Lung (tissue), 16 donors: Measurements from ENCODE around the gene GABRA5. TPM values are rescaled to one million over a fixed set of nuclear protein-coding genes. Genes with fewer than 3 reads are reported as not detected.
"Not testable (repeated sequence)": the region's sequence is repeated elsewhere in the genome, so short reads cannot be mapped to it uniquely, and the experiment has no call there.

ENCODE experiments used
- ATAC-seq: fragments of 200-7000 bp; cut with Tn5 transposase; one replicate; pipeline ENCODE4 v1.9.1; 2020; ENCODE audit warnings: moderate number of reproducible peaks; ENCODE audit not compliant: insufficient read depth, low FRiP score
- DNase-seq, 3 donors: peaks; one replicate each; pipeline ENCODE4 v3.0.0-alpha.2; 2013 to 2017
- H3K27ac ChIP-seq, 2 donors: one replicate each; pipeline ENCODE4 v1.5.1; 2013; ENCODE audit warnings: mild to moderate bottlenecking in 2 of 2, moderate library complexity in 2 of 2, control low read depth in 1 of 2, inconsistent platforms in 1 of 2, low read depth in 1 of 2, low read length in 1 of 2
- H3K27me3 ChIP-seq, 3 donors: one replicate each; pipeline ENCODE4 v1.5.1; 2013; ENCODE audit warnings: low read length in 2 of 3; ENCODE audit not compliant: control insufficient read depth in 3 of 3, insufficient read depth in 3 of 3
- H3K36me3 ChIP-seq, 4 donors: one replicate each; pipeline ENCODE4 v1.5.1; 2013; ENCODE audit warnings: low read length in 4 of 4, mild to moderate bottlenecking in 1 of 4, moderate library complexity in 1 of 4; ENCODE audit not compliant: control insufficient read depth in 4 of 4, insufficient read depth in 4 of 4
- H3K4me1 ChIP-seq, 5 donors: one replicate each; pipeline ENCODE4 v1.5.1; 2013; ENCODE audit warnings: low read length in 5 of 5, mild to moderate bottlenecking in 2 of 5, moderate library complexity in 1 of 5; ENCODE audit not compliant: control insufficient read depth in 5 of 5, insufficient read depth in 5 of 5
- H3K4me3 ChIP-seq: one replicate; pipeline ENCODE4 v1.5.1; 2013; ENCODE audit warnings: mild to moderate bottlenecking, control low read depth, moderate library complexity
- H3K9ac ChIP-seq, 2 donors: one replicate each; pipeline ENCODE4 v1.5.1; 2013; ENCODE audit warnings: low read length in 2 of 2, control low read depth in 1 of 2; ENCODE audit not compliant: insufficient read depth in 1 of 2
- H3K9me3 ChIP-seq, 4 donors: one replicate each; pipeline ENCODE4 v1.5.1; 2013; ENCODE audit warnings: low read length in 3 of 4, mild to moderate bottlenecking in 1 of 4, moderate library complexity in 1 of 4; ENCODE audit not compliant: control insufficient read depth in 4 of 4, insufficient read depth in 3 of 4
- WGBS, 2 donors: extraction: QIAGEN DNeasy Blood & Tissue Kit; methylation state at CpG; one replicate each; pipeline ENCODE4 v1.1.7; 2013; 5-methylcytosine and 5-hydroxymethylcytosine counted together
- long read RNA-seq, 5 donors: transcript quantifications; one replicate each; lab custom pipeline, GENCODE V29; 2026
- polyA plus RNA-seq, 2 donors: library from polyadenylated mRNA; stranded (reverse); fragments of 200-250 nt; gene quantifications; one replicate each; pipeline ENCODE4 v1.2.1, GENCODE V29; 2013
- total RNA-seq, 2 donors: library from RNA; depleted of rRNA in 1 of 2; stranded (reverse); fragments of >200 nt in 1 of 2; gene quantifications; one replicate each; pipeline ENCODE4 v1.2.1, GENCODE V29; 2014 to 2021
- TF ChIP-seq, protein P1 (sequence below): IDR thresholded peaks from 2 replicates; pipeline ENCODE4 v1.5.1; 2012; ENCODE audit warnings: mild to moderate bottlenecking; ENCODE audit errors: control extremely low read depth, extremely low read depth
- donor health status: control.
- donor health status: control.
- donor health status: Bipolar disorder and iron deficiency.
- donor health status: healthy.
- donor health status: DM: yes; HTN: yes; CAD: no.

The GABRA5 gene
- total RNA-seq, result not detected
- polyA plus RNA-seq, result not detected
- long read RNA-seq, donor 1, result 0 reads
- long read RNA-seq, donor 2, result 0 reads
- long read RNA-seq, donor 3, result 0 reads
- long read RNA-seq, donor 4, result 0 reads
- long read RNA-seq, donor 5, result 0 reads

DNA sequence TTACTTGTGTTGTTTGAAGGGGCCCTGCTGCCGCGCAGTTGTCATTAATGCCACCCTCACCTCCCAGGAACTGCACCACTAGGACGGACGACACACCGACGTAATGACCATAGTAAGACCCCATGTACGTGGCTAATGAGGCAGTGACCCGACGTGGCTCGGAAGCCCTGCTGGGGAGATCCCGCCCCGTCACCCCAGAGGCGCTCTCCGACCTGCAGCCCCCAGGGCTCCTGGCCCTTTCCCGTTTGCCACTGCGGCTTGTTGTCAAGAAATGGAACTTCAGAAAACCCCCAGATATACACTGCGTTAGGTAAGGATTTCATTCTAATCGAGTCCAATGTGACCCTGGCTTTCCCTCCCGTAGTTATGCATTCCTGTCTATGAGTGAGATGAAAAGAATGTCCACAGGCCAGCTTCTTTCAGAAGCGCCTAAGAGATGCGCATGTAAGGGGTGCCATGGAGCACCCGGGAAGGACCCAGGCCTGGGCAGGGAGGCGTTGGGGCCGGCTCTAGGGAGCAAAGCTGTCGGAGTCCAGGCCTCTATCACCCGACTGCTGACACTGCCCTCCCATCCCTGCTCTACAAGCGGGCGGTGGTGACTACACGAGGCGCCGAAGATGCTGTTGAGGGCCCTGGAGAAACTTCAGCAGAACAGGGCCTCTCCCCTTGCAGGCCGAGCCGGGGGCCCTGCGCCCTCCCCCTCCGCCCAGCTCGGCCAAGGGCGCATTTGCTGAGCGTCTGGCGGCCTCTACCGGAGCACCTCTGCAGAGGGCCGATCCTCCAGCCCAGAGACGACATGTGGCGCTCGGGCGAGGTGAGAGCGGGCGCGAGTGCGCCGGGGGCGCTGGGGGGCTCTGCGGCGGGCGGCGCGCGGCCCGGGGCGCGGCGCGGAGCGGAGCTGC is at the start of gene GABRA5:
Gene GABRA5, plus strand, starts transcription at position 765 of the 902 bp plus-strand sequence. CDS start 2,187 bp downstream, outside the sequence.
- Histone ChIP-seq H3K36me3 (no peaks in the 10 kb centered on the region), H3K9me3 (peaks cover 0 to 5% (median 0%) of the 10 kb centered on the region in 4 donors), H3K27me3 (peaks cover 21 to 53% (median 47%) of the 10 kb centered on the region in 3 donors), H3K27ac (no peak within 1 kb of the TSS), H3K4me3 (no peak within 1 kb of the TSS), H3K9ac (no peak within 1 kb of the TSS), H3K4me1 (peaks cover 0 to 10% (median 5%) of the 10 kb centered on the region in 5 donors)
- DNase-seq, result peak; percentile 43 to 47 (median 45)
- no peak for ATAC-seq
- TF ChIP-seq, protein P1, sequence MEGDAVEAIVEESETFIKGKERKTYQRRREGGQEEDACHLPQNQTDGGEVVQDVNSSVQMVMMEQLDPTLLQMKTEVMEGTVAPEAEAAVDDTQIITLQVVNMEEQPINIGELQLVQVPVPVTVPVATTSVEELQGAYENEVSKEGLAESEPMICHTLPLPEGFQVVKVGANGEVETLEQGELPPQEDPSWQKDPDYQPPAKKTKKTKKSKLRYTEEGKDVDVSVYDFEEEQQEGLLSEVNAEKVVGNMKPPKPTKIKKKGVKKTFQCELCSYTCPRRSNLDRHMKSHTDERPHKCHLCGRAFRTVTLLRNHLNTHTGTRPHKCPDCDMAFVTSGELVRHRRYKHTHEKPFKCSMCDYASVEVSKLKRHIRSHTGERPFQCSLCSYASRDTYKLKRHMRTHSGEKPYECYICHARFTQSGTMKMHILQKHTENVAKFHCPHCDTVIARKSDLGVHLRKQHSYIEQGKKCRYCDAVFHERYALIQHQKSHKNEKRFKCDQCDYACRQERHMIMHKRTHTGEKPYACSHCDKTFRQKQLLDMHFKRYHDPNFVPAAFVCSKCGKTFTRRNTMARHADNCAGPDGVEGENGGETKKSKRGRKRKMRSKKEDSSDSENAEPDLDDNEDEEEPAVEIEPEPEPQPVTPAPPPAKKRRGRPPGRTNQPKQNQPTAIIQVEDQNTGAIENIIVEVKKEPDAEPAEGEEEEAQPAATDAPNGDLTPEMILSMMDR, result no peak
- 5 to 6% methylated on average over 60 to 63 of the region's 63 CpGs for WGBS, 2 donors

DNA sequence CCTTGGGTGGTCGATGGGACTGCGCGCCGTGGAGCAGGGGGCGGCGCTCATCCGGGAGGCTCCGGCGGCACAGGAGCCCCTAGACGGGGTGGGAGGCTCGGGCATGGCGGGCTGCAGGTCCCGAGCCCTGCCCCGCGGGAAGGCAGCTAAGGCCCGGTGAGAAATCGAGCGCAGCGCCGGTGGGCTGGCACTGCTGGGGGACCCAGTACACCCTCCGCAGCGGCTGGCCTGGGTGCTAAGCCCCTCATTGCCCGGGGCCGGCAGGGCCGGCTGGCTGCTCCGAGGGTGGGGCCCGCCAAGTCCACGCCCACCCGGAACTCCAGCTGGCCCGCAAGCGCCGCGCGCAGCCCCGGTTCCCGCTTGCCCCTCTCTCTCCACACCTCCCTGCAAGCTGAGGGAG is 35.7 kb upstream of the GABRA5 start:
- not testable (repeated sequence) for H3K27me3 ChIP-seq, H3K9ac ChIP-seq, H3K36me3 ChIP-seq, H3K9me3 ChIP-seq, DNase-seq, H3K4me1 ChIP-seq, H3K4me3 ChIP-seq, ATAC-seq, H3K27ac ChIP-seq
- 58 to 94% methylated on average over 30 to 36 of the region's 36 CpGs for WGBS, 2 donors

DNA sequence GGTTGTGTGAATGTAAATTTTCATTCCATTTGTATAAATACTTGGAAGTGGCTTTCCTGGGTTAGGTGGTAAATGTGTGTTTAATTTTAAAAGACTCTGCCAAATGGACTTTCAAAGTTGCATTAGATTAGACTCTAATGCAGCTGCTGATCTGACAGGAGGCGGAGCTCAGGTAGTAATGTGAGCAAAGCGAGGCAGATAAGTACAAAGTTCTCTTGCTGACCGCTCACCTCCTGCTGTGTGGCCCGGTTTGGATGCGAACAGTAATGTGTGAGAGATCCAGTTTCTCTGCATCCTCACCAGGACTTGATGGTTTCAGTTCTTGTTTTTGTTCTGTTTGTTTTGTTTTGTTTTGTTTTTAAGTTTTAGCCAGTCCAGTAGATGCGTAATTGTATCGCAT is 34.9 kb upstream of the GABRA5 start:
- peaks cover 0 to 3% (median 2%) of the 10 kb centered on the region in 4 donors for H3K9me3 ChIP-seq
- ATAC-seq (no peak), DNase-seq (no peak)
- no peaks in the 10 kb centered on the region for H3K36me3 ChIP-seq
- no peak overlapping the region for H3K9ac ChIP-seq
- H3K27me3 ChIP-seq, result no peaks in the 10 kb centered on the region
- TF ChIP-seq, protein P1, result no peak
- H3K4me1 ChIP-seq, result no peaks in the 10 kb centered on the region
- no peak overlapping the region for H3K27ac ChIP-seq
- WGBS, 2 donors, result 88 to 95% methylated on average over 7 of the region's 7 CpGs
- H3K4me3 ChIP-seq, result no peak overlapping the region

DNA sequence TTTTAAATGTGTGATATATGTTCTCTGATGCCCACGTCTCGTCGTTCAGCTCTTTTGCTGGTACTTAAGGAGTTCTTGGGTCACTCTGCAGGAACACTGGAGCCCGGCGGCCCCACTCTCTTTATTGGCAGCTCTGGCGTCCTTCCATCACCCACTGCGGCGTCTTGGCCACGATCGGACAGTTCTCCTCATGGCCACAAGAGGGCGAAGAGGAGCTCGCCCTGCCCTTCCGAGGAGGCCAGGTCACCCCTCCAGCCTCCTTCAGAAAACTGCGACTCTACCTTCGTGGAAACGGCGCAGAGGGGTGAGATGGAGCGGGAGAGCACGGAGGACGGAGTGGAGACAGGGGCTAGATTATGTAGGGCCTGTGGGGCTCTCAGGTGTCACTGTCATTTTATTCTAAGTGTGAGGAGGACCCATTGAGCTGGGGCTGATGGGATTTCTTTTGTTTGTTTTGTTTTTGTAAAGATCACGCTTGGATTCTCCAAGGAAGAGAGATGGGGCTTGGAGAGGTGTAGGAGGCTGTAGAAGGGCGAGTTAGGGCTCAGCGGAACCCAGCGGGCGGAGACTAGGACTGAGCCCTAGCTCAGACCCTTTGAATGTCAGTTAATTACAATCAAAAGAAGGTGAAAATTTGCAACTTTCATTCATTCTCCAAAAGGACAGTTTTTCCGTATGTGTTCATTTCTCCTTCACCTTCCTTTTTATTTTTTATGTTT is 28.0 kb upstream of the GABRA5 start:
- ATAC-seq (no peak), DNase-seq (peak in 1 of 3 donors; percentile 1)
- H3K27ac ChIP-seq, result no peak overlapping the region
- peaks cover 0 to 3% (median 0%) of the 10 kb centered on the region in 3 donors for H3K27me3 ChIP-seq
- H3K9me3 ChIP-seq, result peaks cover 0 to 8% (median 2%) of the 10 kb centered on the region in 4 donors
- WGBS, 2 donors, result 42 to 55% methylated on average over 26 of the region's 26 CpGs
- H3K4me3 ChIP-seq, result no peak overlapping the region
- H3K4me1 ChIP-seq, result no peaks in the 10 kb centered on the region
- no peak overlapping the region for H3K9ac ChIP-seq
- TF ChIP-seq, protein P1, result no peak
- no peaks in the 10 kb centered on the region for H3K36me3 ChIP-seq
